DOHH2 (cell line): ENCODE measurements around the gene TRH.

Source experiments
- H3F3A ChIP-seq: fragments of 200-600 bp; sonication (generic), shearing (Covaris generic); 2 replicates; pipeline ENCODE4 v1.6.0; 2016; ENCODE audit warnings: antibody characterized with exemption, mild to moderate bottlenecking; ENCODE audit not compliant: control insufficient read depth, insufficient read depth
- H3K27ac ChIP-seq: fragments of 200-600 bp; sonication (generic); 2 replicates; pipeline ENCODE4 v1.5.1; 2014; ENCODE audit warnings: low read depth, mild to moderate bottlenecking, low read length, moderate library complexity
- H3K27me3 ChIP-seq: fragments of 200-600 bp; sonication (generic); 2 replicates; pipeline ENCODE4 v1.6.1; 2014; ENCODE audit warnings: mild to moderate bottlenecking, low read length, mixed read lengths; ENCODE audit not compliant: control insufficient read depth
- H3K36me3 ChIP-seq: fragments of 200-600 bp; sonication (generic); 2 replicates; pipeline ENCODE4 v1.6.1; 2014; ENCODE audit warnings: mild to moderate bottlenecking, low read length, moderate library complexity, mixed read lengths; ENCODE audit not compliant: control insufficient read depth
- H3K4me1 ChIP-seq: fragments of 200-600 bp; sonication (generic); 2 replicates; pipeline ENCODE4 v1.6.1; 2014; ENCODE audit warnings: mild to moderate bottlenecking, low read length, mixed read lengths; ENCODE audit not compliant: control insufficient read depth
- H3K4me2 ChIP-seq: fragments of 200-600 bp; sonication (generic); 2 replicates; pipeline ENCODE4 v1.6.0; 2014; ENCODE audit warnings: mild to moderate bottlenecking, low read length, moderate library complexity
- H3K4me3 ChIP-seq: fragments of 200-600 bp; sonication (generic); 2 replicates; pipeline ENCODE4 v1.5.1; 2014; ENCODE audit warnings: mild to moderate bottlenecking, low read length, mixed read lengths
- H3K79me2 ChIP-seq: fragments of 200-600 bp; sonication (generic); 2 replicates; pipeline ENCODE4 v1.6.1; 2014; ENCODE audit warnings: mild to moderate bottlenecking, low read length, mixed read lengths; ENCODE audit not compliant: control insufficient read depth
- H3K9me2 ChIP-seq: fragments of 200-600 bp; sonication (generic); replicated peaks from 2 replicates; pipeline ENCODE4 v1.6.1; 2014; ENCODE audit warnings: mild to moderate bottlenecking, low read length, mixed read lengths; ENCODE audit not compliant: control insufficient read depth
- H3K9me3 ChIP-seq: fragments of 200-600 bp; sonication (generic); 2 replicates; pipeline ENCODE4 v1.6.1; 2014; ENCODE audit warnings: antibody characterized with exemption, low read length, mixed read lengths; ENCODE audit not compliant: control insufficient read depth, insufficient read depth
- H4K20me1 ChIP-seq: fragments of 200-600 bp; sonication (generic); 2 replicates; pipeline ENCODE4 v1.6.0; 2014; ENCODE audit warnings: low read depth, mild to moderate bottlenecking, antibody characterized with exemption, low read length, moderate library complexity; ENCODE audit not compliant: control insufficient read depth, insufficient read depth
- CTCF ChIP-seq: fragments of 200-600 bp; sonication (generic); IDR thresholded peaks from one replicate; pipeline ENCODE4 v1.5.1; 2014; ENCODE audit warnings: antibody characterized with exemption, mild to moderate bottlenecking, low read depth, low read length; ENCODE audit not compliant: poor library complexity, severe bottlenecking
- EZH2phosphoT487 ChIP-seq: fragments of 200-600 bp; sonication (generic); IDR thresholded peaks from 2 replicates; pipeline ENCODE4 v1.6.1; 2017; ENCODE audit warnings: borderline replicate concordance, mild to moderate bottlenecking, antibody characterized with exemption, low read length, moderate library complexity, mixed read lengths

TRH gene

GRCh38 chr3:129952556-129953355 is 21.8 kb upstream of the TRH start:
- Histone ChIP-seq H3K27me3 (0 out of 2 replicates have a peak, but pooled peaks cover 3% of the 10 kb centered on the region), H3K4me2 (no peak overlapping the region), H3K9me3 (no peaks in the 10 kb centered on the region), H3K79me2 (no peaks in the 10 kb centered on the region), H3K27ac (no peak overlapping the region), H3K4me1 (peaks cover 4% of the 10 kb centered on the region; the same call in 1 of the 2 replicates), H3K9me2 (no peaks in the 10 kb centered on the region), H3F3A (no peaks in the 10 kb centered on the region), H4K20me1 (no peaks in the 10 kb centered on the region), H3K4me3 (no peak overlapping the region), H3K36me3 (no peaks in the 10 kb centered on the region)
- TF ChIP-seq EZH2phosphoT487: no peak
- no peak for TF ChIP-seq CTCF

- Histone ChIP-seq H3K27ac (no peak overlapping the region), H3K27me3 (0 out of 2 replicates have a peak, but pooled peaks cover 3% of the 10 kb centered on the region), H3K4me1 (peaks cover 4% of the 10 kb centered on the region; the same call in 1 of the 2 replicates), H3K9me3 (no peaks in the 10 kb centered on the region), H3K4me3 (no peak overlapping the region), H3K36me3 (no peaks in the 10 kb centered on the region), H3K4me2 (no peak overlapping the region), H4K20me1 (no peaks in the 10 kb centered on the region), H3K79me2 (no peaks in the 10 kb centered on the region), H3K9me2 (no peaks in the 10 kb centered on the region), H3F3A (no peaks in the 10 kb centered on the region)
- TF ChIP-seq EZH2phosphoT487 (no peak), CTCF (no peak)
These were observed 20.9 kb upstream of the TRH start for GRCh38 chr3:129953621-129954020.

- no peak overlapping the region for H3K4me2 ChIP-seq
- no peak overlapping the region for H3K27ac ChIP-seq
- no peaks in the 10 kb centered on the region for H3F3A ChIP-seq
- H3K79me2 ChIP-seq: no peaks in the 10 kb centered on the region
- H3K4me3 ChIP-seq: no peak overlapping the region
- H3K27me3 ChIP-seq: 0 out of 2 replicates have a peak, but pooled peaks cover 3% of the 10 kb centered on the region
- H3K36me3 ChIP-seq: no peaks in the 10 kb centered on the region
- TF ChIP-seq CTCF: no peak
- no peak for TF ChIP-seq EZH2phosphoT487
- H3K9me2 ChIP-seq: no peaks in the 10 kb centered on the region
- no peaks in the 10 kb centered on the region for H3K9me3 ChIP-seq
- H3K4me1 ChIP-seq: peaks cover 4% of the 10 kb centered on the region; the same call in 1 of the 2 replicates
- no peaks in the 10 kb centered on the region for H4K20me1 ChIP-seq
These were observed 20.0 kb upstream of the TRH start for GRCh38 chr3:129954514-129954913.
